OCI-LY3 (cell line): ENCODE results near the gene CHN2.

Source experiments
- CTCF ChIP-seq: fragments of 200-600, 300-600 bp; sonication (generic); IDR thresholded peaks from 2 replicates; pipeline ENCODE4 v1.5.1; 2014; ENCODE audit warnings: antibody characterized with exemption, low read length, low read depth
- EZH2phosphoT487 ChIP-seq: fragments of 200-600 bp; shearing (Covaris generic); IDR thresholded peaks from 2 replicates; pipeline ENCODE4 v1.6.1; 2018; ENCODE audit warnings: antibody characterized with exemption, mixed run types, low read depth

- TF ChIP-seq CTCF (no peak), EZH2phosphoT487 (no peak)
These were observed 83.1 kb downstream of the CHN2 start for GRCh38 chr7:29277436-29278215.
